Measurements from ENCODE around the gene PACC1. TPM values are rescaled to one million over a fixed set of nuclear protein-coding genes. Genes with fewer than 3 reads are reported as not detected.
"Not testable (repeated sequence)": the region's sequence is repeated elsewhere in the genome, so short reads cannot be mapped to it uniquely, and the experiment has no call there.

Gene PACC1
- total RNA-seq, 3 donors from 2014 or later (not counting 1 experiment from before 2014, with no cell fraction given) = 5.0 to 14.2 (median 11.4) TPM

- H3K4me1 ChIP-seq (ENCODE audit: control insufficient read depth, insufficient read depth, low read length) = no peaks in the 10 kb centered on the region
- Mint-ChIP-seq H3K27me3 (ENCODE audit: low read depth in 2 of 2) (no peaks in the 10 kb centered on the region), H3K36me3 (peaks cover 3% of the 10 kb centered on the region), H3K4me1 (peaks cover 1 to 14% of the 10 kb centered on the region in 2 donors), H3K4me3 (no peak overlapping the region), H3K9me3 (peaks cover 2% of the 10 kb centered on the region in 2 donors), H3K27ac (no peak overlapping the region)
- ATAC-seq (no peak), DNase-seq (no peak)
- no peak overlapping the region for H3K4me3 ChIP-seq (ENCODE audit: low read length)
- no peak for TF ChIP-seq CTCF (IDR thresholded peaks at IDR 0.05)
- intact Hi-C loops (cut with micrococcal nuclease) = no loop called here
- H3K27me3 ChIP-seq (ENCODE audit: control insufficient read depth, insufficient read depth, low read length) = no peaks in the 10 kb centered on the region
- H3K27ac ChIP-seq (ENCODE audit: low read length) = no peak overlapping the region
- WGBS (ENCODE audit: insufficient coverage) = 95% methylated on average over 5 of the region's 7 CpGs
- H3K9me3 ChIP-seq (ENCODE audit: control insufficient read depth, insufficient read depth, low read length) = no peaks in the 10 kb centered on the region
- H3K36me3 ChIP-seq (ENCODE audit: control insufficient read depth, insufficient read depth, low read length) = peaks cover 8% of the 10 kb centered on the region
These were observed 12.7 kb downstream of the PACC1 start for GRCh38 chr1:212401838-212402582.

- WGBS (ENCODE audit: insufficient coverage) = 93% methylated on average over 3 of the region's 4 CpGs
- Histone ChIP-seq H3K27ac (ENCODE audit: low read length) (no peak overlapping the region), H3K27me3 (ENCODE audit: control insufficient read depth, insufficient read depth, low read length) (no peaks in the 10 kb centered on the region), H3K4me3 (ENCODE audit: low read length) (no peak overlapping the region), H3K36me3 (ENCODE audit: control insufficient read depth, insufficient read depth, low read length) (peaks cover 4% of the 10 kb centered on the region), H3K9me3 (ENCODE audit: control insufficient read depth, insufficient read depth, low read length) (no peaks in the 10 kb centered on the region), H3K4me1 (ENCODE audit: control insufficient read depth, insufficient read depth, low read length) (no peaks in the 10 kb centered on the region)
- Mint-ChIP-seq H3K4me1 (peaks cover 4 to 14% of the 10 kb centered on the region in 2 donors), H3K27ac (no peak overlapping the region), H3K9me3 (peaks cover 2 to 5% of the 10 kb centered on the region in 2 donors), H3K27me3 (ENCODE audit: low read depth in 2 of 2) (no peaks in the 10 kb centered on the region), H3K36me3 (peaks cover 7% of the 10 kb centered on the region), H3K4me3 (no peak overlapping the region)
- ATAC-seq (no peak), DNase-seq (no peak)
- no peak for TF ChIP-seq CTCF (IDR thresholded peaks at IDR 0.05)
- intact Hi-C loops (cut with micrococcal nuclease) = no loop called here
These were observed 13.6 kb downstream of the PACC1 start for GRCh38 chr1:212401042-212401441.

GRCh38 chr1:212397171-212397570 lies 17.5 kb downstream of the PACC1 start:
- Mint-ChIP-seq H3K27ac (no peak overlapping the region), H3K36me3 (peaks cover 7% of the 10 kb centered on the region), H3K9me3 (peaks cover 2 to 5% of the 10 kb centered on the region in 2 donors), H3K4me3 (no peak overlapping the region), H3K4me1 (peaks cover 4 to 12% of the 10 kb centered on the region in 2 donors), H3K27me3 (ENCODE audit: low read depth in 2 of 2) (no peaks in the 10 kb centered on the region)
- WGBS (ENCODE audit: insufficient coverage) = 89% methylated on average over 1 of the region's 1 CpG
- Histone ChIP-seq H3K4me3 (ENCODE audit: low read length) (no peak overlapping the region), H3K27me3 (ENCODE audit: control insufficient read depth, insufficient read depth, low read length) (no peaks in the 10 kb centered on the region), H3K27ac (ENCODE audit: low read length) (no peak overlapping the region), H3K36me3 (ENCODE audit: control insufficient read depth, insufficient read depth, low read length) (no peaks in the 10 kb centered on the region), H3K4me1 (ENCODE audit: control insufficient read depth, insufficient read depth, low read length) (no peaks in the 10 kb centered on the region), H3K9me3 (ENCODE audit: control insufficient read depth, insufficient read depth, low read length) (no peaks in the 10 kb centered on the region)
- intact Hi-C loops (cut with micrococcal nuclease) = no loop called here
- no peak for TF ChIP-seq CTCF (IDR thresholded peaks at IDR 0.05)
- no peak for ATAC-seq
- DNase-seq = no peak

GRCh38 chr1:212396638-212397037 lies 18.0 kb downstream of the PACC1 start:
- Histone ChIP-seq H3K27me3 (ENCODE audit: control insufficient read depth, insufficient read depth, low read length) (no peaks in the 10 kb centered on the region), H3K4me3 (ENCODE audit: low read length) (no peak overlapping the region), H3K4me1 (ENCODE audit: control insufficient read depth, insufficient read depth, low read length) (no peaks in the 10 kb centered on the region), H3K36me3 (ENCODE audit: control insufficient read depth, insufficient read depth, low read length) (no peaks in the 10 kb centered on the region), H3K27ac (ENCODE audit: low read length) (no peak overlapping the region), H3K9me3 (ENCODE audit: control insufficient read depth, insufficient read depth, low read length) (no peaks in the 10 kb centered on the region)
- no CpG with 5 or more reads among the region's 3 CpGs for WGBS (ENCODE audit: insufficient coverage)
- DNase-seq = no peak
- Mint-ChIP-seq H3K36me3 (peaks cover 7% of the 10 kb centered on the region), H3K9me3 (peaks cover 2 to 5% of the 10 kb centered on the region in 2 donors), H3K27ac (no peak overlapping the region), H3K27me3 (ENCODE audit: low read depth in 2 of 2) (no peaks in the 10 kb centered on the region), H3K4me3 (no peak overlapping the region), H3K4me1 (peaks cover 6 to 12% of the 10 kb centered on the region in 2 donors)
- TF ChIP-seq CTCF (IDR thresholded peaks at IDR 0.05) = no peak
- no peak for ATAC-seq
- intact Hi-C loops (cut with micrococcal nuclease) = no loop called here

- H3K27me3 Mint-ChIP-seq (ENCODE audit: low read depth in 2 of 2); H3K4me3 ChIP-seq (ENCODE audit: low read length); H3K4me1 ChIP-seq (ENCODE audit: control insufficient read depth, insufficient read depth, low read length); ATAC-seq; H3K36me3 Mint-ChIP-seq; DNase-seq; H3K27ac Mint-ChIP-seq; H3K4me3 Mint-ChIP-seq; H3K36me3 ChIP-seq (ENCODE audit: control insufficient read depth, insufficient read depth, low read length); H3K9me3 Mint-ChIP-seq; intact Hi-C loops (cut with micrococcal nuclease); H3K9me3 ChIP-seq (ENCODE audit: control insufficient read depth, insufficient read depth, low read length); H3K27ac ChIP-seq (ENCODE audit: low read length); H3K27me3 ChIP-seq (ENCODE audit: control insufficient read depth, insufficient read depth, low read length): not testable (repeated sequence)
- H3K4me1 Mint-ChIP-seq = peaks cover 10 to 15% of the 10 kb centered on the region in 2 donors
- WGBS (ENCODE audit: insufficient coverage) = 96% methylated on average over 4 of the region's 6 CpGs
These were observed 18.8 kb downstream of the PACC1 start for GRCh38 chr1:212395678-212396437.
